ENCODE data around the gene SRRM5.
"Not testable (repeated sequence)": the region's sequence is repeated elsewhere in the genome, so short reads cannot be mapped to it uniquely, and the experiment has no call there.

Gene SRRM5

GRCh38 chr19:43616306-43616705, 4.4 kb downstream of the SRRM5 start:
- no peak for DNase-seq

GRCh38 chr19:43616954-43617353, 5.1 kb downstream of the SRRM5 start:
- DNase-seq, result no peak

DNA sequence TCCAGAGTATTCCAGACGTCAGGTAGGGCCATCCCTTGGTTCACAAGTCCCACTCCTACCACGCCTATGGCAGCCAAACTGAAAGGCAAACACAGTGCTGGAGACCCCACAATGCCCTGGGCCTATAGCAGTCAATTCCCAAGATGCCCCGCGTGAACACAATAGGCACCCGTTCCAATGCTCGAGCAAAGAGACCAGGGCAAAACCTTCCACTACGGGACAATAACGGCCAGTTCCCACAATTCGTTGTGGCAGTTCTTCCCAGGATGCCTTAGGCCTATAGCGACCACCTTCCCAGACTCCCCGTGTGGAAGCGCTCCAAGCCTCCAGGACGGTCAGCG, 7.0 kb downstream of the SRRM5 start:
- peak; percentile 15 for DNase-seq

GRCh38 chr19:43619262-43620060, 7.6 kb downstream of the SRRM5 start, which contains the start of gene ZNF428:
Gene ZNF428 (minus strand): TSS chr19:43619629. CDS start chr19:43614304, 5,325 bp downstream.
- DNase-seq, result peak; percentile 89

GRCh38 chr19:43620061-43621001, 8.4 kb downstream of the SRRM5 start:
- DNase-seq, result no peak

- no peak for DNase-seq
Observed at GRCh38 chr19:43622070-43622469, 10.2 kb downstream of the SRRM5 start.

- DNase-seq, result no peak
Observed at GRCh38 chr19:43622956-43623355, 11.1 kb downstream of the SRRM5 start.

GRCh38 chr19:43623889-43624670, 12.2 kb downstream of the SRRM5 start:
- no peak for DNase-seq

DNA sequence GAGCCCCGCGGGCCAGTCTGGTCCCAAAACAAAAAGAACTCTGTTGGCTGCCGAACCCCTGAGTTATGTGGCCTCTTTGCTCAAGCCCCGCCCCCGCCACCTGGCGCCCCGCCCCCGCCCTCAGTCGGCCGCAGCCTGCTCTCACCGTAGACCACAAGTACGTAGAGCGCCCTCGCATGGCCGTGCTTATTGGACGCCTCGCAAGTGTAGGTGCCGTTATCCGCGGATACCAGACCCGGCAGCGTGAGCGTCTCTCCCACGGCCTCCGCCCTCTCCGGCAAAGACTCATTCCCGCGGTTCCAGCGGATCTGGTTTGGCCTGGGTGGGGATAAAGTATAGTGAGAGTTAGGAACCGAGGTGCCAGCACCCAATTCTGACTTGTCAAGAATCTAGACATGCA, 13.0 kb downstream of the SRRM5 start:
- peak; percentile 77 for DNase-seq

DNA sequence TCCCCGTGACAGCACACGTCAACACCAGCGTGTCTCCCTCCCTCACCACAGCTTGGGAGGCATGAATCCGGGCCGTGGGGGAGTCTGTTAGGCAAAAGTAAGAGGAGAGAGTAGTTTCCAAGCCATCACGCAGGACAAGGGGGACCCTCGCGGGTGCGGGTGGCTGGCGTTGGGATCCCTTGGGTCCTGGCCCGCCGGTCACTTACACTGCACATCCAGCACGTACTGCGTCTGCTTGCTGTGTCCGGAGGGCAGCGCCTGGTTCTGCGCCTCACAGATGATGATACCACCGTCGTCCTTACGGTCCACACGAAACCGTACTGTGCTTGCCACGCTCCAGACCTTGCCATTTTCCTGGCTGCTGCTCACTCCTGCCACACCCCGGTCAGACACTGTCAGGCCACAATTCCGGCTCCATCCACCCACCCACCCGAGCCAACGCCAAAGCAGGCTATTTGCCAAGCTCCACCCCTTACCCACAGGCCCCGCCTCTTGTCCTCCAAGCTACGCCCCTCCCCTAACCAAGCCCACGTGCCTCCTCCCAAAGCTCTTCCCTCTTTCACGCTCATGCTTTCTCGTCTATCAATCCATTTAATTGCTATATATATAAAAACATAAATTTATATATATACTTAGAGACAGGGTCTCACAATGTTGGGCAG, 14.2 kb downstream of the SRRM5 start:
- no peak for DNase-seq

DNA sequence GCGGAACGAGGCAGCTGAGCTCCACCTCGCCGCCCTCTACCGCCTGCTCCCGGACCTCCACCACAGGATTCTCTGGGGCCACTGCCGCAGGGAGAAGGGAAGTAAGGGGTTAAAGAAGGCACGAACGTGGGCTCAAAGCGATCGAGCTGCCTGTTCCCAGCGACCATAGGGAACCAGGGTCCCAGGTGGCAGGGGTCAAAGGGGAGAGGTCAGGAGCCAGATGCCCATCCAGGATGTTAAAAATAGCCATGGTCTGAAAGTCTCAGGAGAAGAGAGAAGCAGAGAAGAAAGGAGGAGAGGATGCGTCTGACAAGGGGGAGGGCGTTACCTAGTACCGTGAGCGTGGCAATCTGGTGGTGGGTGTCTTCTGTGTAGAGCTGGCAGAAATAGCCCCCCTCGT, 14.9 kb downstream of the SRRM5 start:
- no peak for DNase-seq

DNA sequence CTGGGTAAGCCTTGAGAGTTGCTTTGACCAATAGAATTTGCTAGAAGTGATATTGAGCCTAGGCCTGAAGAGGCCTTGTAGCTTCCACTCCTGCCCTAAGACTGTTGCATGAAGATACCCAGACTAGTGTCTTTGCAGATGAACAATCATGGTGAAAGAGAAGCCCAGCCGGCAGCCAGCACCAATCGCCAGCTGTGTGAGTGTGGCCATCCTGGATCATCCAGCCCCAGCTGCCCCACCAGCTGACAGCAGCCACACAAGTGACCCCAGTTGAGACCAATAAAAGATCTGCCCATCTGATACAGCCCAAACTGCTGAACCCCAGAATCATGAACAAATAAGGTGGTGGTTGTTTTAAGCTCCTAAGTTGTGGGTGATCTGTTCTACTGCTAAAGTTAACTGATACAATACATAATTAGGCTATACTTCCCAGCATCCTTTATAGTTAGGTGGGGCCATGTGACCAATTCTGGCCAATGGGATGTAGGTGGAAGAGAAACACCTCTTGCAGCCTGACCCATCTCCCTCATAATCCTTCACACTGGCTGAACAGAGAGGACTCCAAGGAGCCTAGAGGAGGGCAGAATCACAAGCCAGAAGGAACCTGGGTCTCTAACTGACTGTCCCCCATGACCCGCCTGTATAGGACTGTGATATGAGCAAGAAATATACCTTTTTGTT, 16.9 kb downstream of the SRRM5 start:
- no peak for DNase-seq

DNA sequence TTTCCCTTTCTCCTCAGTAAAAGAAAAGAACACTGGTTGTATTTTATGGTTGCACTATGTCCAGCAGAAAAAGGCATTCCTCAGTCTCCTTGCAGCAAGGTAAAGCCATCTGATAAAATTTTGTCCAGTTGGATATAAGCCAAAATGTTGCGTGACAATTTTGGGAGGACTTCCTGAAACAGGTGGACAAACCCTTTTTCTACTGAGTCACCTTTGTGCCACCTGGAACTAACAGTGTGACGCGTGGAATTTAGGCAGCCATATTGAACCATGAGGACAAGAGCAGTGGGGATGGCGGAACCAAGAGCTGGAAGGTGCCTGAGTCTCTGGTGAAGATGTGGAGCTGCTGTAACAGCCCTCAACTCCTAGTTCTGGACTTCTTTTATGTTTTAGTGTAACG, 19.6 kb downstream of the SRRM5 start:
- no peak for DNase-seq

- DNase-seq, result no peak
Observed at GRCh38 chr19:43633520-43633919, 21.6 kb downstream of the SRRM5 start.

DNA sequence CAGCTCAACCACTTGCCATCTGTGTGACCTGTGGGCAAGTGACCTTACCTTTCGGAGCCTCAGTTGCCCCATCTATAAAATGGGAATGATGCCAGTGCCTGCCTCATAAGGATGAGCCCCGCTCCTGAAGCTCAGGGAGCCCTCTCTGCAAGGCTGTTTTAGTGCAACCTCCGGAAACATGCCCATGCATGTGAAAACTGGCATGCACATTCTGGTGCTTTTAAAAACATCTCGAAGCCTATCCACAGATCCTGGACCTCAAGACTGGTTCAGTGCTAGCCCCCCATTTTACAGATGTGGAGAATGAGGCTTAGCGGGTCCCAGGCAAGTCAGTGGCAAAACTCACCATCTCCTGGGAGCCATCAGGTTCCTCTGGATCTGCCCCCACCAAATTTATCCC, 22.2 kb downstream of the SRRM5 start:
- DNase-seq, result no peak

GRCh38 chr19:43634506-43634871, 22.6 kb downstream of the SRRM5 start:
- DNase-seq, result no peak

GRCh38 chr19:43634872-43635560, 23.1 kb downstream of the SRRM5 start:
- DNase-seq, result no peak

DNA sequence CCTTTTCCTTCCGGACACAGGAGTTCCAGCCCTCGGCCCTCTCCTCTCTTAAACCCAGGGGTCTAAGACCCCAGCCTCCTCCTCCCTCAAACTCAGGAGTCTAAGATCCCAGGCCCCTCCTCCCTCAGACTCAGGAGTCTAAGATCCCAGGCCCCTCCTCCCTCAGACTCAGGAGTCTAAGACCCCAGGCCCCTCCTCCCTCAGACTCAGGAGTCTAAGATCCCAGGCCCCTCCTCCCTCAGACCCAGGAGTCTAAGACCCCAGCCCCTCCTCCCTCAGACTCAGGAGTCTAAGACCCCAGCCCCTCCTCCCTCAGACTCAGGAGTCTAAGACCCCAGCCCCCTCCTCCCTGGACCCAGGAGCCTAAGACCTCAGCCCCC, 23.7 kb downstream of the SRRM5 start:
- not testable (repeated sequence) for DNase-seq

- no peak for DNase-seq
Observed at GRCh38 chr19:43636121-43636683, 24.3 kb downstream of the SRRM5 start.

DNA sequence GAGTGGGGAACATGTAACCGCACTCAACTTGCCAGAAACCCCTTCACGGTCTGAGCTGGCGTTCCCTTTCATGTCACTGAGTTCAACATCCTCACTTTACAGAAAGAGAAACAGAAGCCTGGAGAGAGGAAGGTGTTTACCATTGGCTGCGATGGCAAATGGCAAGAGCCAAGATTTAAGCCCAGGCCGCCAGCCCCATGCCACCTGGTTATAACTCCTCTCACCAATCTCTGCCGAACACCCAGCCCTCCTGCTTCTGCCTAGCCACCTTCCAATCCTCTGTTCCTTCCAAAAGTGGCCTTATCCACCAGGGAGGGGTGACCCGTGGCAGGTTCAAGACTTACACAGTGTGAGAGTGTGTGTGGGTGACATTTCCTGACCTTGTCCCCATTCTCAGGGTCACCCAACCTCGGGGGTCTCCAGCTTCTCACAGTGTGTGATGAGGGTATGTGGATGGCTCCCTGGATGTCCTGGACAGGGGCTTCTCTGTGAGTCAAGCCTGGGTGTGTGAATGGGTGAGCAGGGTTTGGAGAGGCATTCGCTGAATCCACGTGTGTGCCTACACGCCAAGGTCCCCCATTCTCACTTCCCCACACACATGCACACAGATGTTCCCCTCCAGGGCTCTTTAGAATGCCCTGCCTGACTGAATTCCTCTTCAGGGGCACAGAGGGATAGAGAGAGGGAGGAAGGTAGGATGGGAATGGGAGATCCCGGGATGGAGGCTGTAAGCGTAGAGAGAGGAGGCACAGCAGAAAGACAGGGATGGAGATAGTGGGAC, 26.5 kb downstream of the SRRM5 start:
- DNase-seq, result no peak

Data from central memory CD4-positive, alpha-beta T cell (primary cell).